NCI-H748 treated with DMSO at 0.1 percent for 48 hours (cell line): Measurements from ENCODE around the gene MRPS23.
"Not testable (repeated sequence)": the region's sequence is repeated elsewhere in the genome, so short reads cannot be mapped to it uniquely, and the experiment has no call there.

Experiments used
- DNase-seq: peaks from one replicate; lab custom pipeline; 2025; lab: John Stamatoyannopoulos, UW

Gene MRPS23

DNA sequence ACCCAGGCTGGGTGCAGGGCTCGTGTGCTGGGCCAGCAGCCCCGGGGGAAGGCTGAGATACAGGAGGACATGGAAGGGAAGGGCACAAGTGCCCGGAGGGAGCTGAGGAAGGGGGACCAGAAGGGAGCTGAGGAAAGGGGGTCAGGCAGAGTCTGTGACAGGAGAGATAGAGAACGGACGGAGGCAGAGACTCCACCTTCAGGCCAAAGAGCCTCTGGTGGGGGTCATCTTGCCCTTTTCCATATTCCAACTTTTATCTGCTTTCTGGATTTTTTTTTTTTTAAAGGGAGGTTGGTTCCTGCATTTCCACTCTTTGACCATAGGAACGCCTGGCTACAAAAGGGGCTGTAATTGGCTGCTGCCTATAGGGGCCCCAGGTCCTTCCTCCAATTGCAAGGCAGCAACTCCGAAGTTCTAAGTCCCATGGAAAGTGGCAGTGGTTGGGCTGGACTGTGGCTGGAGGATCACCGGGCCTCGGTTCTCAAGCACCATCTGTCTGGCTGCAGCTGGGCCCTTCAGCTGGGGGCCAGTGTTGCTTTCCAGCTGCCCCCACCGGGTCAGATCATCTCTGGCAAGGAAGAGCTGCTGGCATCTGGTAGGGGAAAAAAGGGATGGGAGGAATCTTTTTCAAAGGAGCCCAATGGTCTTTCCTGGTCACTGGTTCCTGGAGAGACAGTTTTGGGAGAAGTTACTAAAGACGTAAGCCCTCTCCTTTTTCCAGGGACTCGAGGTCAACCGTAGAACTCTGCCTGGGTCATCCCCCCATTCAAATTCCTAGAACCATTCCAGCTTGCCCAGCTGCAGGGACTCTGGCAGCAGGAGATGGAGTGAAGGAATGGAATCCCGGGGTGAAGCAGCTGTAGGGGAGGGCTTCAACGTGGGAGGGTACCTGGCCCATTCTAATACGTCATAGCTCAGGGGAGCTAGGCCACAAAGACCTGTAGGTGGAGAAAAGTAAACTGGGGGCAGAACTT lies 13.1 kb upstream of the MRPS23 start:
- DNase-seq = no peak

DNA sequence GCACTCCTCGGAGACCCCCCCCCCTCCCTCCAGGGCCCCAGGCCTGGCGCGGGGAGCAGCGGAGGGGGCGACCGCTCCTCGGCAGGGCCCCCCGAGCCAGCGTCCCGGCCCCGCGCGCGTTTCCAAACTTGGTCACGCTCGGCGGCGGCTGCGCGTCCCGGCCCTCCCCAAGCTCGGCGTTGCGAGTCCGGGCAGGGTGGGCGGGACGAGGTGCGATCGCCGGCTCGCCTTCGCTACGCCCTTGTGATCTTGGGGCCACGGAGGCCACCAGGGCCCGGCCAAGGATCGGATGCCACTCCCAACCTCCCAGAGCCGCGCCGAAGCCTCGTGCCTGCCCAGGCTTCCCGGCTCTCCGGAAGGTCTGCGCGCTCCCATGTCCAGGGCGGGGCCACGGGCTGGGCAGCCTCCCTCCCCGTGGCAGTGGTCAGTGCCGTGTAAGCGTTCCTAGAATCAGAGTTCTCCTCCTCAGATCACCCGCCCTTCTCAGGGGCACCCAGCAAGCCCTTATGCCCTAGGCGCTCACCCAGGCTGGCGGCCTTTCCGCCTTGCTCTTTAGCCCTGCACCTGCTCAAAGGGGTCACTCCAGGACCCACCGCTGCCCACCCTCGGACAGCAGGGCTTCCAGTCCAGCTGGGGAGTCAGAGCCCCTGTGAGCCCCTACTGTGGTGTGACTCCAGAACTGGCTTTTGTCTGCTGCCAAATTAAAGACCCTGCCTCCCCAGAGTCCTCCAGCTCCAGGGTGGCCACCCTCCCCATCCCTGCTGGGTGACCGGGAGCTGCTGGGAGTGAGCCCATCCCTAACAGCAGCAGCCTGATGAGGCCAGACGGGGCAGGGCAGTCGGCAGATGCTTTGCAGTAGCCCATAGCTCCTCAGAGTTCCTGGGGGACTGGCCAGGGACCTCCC lies 12.2 kb upstream of the MRPS23 start:
- no peak for DNase-seq

DNA sequence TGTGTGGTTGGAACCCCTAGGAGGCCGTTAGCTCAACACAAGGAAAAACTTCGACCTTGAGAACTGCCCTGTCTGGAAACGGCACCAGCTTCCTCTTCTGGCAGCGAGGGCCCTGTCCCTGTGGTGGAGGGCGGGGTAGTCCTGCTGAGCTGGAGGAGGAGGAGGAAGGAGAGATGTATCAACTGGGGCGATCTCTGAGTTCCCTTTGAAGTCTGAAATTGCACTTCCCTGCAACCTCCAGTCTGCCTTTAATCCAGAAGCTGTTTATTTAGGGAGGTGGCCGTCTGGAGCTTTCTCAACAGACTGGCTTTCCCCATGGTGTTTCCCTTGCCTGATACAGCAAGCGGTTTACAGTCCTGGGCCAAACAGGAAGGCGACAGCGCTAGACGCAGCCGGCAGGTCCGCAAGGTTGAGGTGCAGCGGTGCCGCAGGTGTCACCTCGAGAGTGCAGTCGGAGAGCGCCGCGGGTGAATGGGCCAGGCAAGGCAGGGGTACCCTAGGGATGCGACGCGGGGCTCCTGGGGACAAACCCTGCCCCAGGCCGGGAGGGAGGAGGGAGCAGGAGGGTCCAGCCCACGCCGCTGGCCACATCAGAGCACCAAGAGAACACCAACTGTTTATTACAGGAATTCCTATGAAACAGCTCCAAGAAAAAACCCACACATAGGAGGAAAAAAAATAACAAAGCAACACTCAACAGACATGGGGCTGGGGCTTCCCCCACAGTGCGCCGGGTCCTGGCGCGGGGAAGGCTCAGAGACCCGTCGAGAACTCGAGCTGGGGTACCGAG lies 11.4 kb upstream of the MRPS23 start:
- peak; percentile 14 for DNase-seq

DNA sequence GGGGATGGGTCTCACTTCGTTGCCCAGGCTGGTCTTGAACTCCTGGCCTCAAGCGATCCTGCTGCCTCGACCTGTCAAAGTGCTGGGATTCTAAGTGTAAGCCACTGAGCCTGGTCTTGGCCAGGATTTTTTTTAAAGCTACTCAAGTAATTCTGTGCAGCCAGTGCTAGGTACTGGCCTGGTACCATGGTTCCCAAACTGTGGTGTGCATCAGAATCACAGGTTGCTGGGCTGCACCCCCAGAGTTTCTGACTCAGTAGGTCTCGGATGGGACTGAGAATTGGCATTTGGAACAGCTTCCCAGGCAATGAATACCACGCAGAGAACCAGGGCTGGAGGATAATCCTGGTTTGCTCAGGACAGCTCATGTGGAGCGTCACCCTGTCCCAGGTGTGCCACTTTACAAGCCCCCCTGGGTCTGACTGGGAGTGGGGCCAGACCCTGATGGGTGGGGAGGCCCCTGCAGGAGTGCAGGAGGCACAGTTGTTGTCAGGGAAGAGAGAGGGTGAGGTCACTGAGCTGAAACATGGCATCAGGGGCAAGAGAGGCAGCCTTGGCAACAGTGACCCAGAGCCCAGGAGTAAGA lies 10.7 kb upstream of the MRPS23 start:
- no peak for DNase-seq

DNA sequence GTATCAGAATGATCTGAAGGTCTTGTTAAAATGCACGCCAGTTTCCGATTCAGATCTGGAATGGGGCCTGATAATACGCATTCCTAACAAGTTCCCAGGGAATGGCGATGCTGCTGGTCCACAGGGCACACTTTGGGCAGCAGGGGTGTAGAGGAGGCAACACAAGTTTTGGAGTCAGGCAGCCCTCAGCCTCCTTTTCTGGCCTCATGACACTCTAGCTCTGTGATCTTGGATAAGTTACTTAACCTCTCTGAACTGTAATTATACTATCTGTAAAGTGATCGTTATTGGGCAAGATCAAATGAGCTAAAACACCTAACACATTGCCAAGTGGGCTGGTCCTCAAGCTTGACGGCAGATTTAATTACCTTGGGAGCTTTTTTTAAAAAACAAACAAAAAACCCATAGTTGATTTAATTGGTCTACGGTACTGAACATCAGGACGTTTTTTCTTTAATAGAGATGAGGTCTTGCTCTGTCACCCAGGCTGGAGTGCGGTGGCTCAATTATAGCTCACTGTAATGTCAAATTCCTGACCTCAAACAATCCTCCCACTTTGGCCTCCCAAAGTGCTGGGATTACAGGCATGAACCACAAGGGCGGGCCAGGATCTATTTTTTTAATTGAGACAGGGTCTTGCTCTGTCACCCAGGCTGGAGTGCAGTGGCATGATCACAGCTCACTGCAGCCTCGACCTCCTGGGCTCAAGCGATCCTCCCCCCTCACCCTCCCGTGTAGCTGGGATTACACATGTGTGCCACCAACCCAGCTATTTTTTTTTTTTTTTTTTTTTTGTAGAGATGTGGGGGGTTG lies 10.0 kb upstream of the MRPS23 start:
- DNase-seq = no peak

DNA sequence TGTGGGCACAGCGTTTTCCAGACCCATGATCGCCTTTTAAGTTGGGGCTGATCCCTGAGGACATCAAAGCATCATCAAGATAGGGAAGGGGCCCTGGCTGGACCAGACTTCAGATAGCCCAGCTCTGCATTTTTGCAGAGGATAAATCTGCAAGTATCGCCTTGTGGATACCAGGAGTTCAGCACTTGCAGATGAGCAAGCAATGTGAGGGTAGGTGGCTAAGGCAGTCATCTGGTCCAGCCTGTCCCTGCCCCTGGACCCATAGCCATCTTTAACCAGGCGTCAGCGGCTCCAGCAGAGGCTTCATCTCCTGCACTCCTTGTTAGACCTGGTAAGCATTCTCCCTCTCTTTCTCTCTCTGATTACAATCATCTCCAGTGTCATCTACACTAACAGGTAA lies 9.0 kb upstream of the MRPS23 start:
- DNase-seq = no peak

DNA sequence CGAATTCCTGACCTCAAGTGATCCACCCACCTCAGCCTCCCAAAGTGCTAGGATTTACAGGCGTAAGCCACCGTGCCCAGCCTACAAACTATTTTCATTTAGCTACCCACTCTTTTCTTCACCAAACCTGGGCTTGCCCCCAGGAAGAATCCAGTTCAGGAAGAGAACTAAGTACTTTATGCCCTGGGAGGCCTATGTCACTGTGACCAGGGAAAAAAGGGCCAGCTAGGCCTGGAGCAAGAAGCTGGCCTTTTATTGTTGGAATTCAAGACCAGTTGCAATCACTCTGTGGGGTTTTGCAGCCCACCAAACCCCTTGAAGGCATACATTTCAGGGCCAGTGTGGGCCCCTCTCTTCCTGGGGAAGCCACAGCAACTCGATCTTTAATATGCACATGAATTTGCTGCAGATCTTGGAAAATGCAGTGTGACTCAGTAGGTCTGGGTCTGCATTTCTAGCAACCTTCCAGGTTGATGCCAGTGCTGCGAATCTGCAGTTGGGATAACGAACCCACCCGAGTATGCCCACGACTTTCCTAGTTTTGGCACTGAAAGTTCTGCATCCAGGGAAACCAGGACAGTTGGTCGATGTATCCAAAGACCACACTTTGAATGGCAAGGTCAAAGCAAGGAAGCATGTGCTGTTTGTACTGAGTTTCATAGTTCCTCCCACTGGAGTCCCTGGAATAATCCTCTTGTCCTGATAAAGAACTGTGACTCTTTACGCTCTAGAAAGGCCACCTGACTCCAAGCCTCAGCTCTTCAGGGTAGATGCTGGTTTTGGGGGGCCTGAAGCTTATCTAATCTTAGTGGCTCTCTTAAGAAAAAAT lies 7.2 kb upstream of the MRPS23 start:
- DNase-seq = no peak

DNA sequence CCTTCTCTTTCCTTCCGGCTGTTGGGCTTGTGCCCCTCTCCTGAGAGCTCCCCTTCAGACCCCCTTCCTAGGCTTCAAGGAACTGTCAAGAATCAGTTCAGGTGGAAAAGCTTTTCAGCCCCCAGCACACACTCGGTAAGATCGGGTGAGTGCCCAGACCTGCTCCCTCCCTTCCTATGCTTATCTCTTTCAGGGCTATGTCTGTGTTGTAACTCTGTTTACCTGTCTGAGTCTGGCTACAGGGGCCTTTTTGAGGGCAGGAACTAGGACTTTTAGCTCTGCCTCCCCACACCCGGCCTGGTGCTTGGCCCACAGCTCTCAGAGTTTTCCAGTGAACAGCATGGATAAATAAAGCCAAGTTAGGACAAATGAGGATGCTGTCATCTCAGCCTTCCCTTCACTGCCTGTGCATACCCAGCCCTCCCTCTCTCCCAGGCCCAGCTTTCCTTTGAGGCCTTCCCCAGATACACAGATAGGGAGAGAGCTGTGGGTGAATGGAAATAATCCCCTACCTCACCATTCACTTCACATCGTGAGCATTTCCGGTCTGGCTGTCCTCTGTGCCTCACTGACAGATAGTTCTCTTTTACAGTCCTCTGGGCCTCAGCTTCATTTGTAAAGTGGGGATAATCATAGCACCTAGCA lies 5.7 kb upstream of the MRPS23 start:
- DNase-seq = no peak

DNA sequence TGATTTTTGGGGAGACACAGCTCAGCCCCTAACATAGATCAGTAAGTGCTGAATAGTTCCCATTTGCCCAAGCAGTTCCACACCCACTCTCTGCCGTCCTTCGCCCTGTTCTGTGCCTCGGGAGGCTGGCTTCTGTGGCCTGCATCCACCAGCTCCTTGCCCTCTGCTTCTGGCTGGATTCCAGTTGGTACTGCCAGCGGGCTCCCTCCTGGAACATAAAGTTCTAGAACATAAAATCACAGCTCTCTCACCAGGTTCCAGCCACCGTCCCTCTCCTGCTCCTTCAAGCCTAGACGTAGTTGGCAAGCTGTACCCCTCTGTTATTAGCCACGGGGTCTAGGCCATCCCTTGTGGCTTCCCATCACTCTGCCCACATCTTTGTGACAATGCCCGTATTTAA lies 3.9 kb upstream of the MRPS23 start:
- DNase-seq = no peak

DNA sequence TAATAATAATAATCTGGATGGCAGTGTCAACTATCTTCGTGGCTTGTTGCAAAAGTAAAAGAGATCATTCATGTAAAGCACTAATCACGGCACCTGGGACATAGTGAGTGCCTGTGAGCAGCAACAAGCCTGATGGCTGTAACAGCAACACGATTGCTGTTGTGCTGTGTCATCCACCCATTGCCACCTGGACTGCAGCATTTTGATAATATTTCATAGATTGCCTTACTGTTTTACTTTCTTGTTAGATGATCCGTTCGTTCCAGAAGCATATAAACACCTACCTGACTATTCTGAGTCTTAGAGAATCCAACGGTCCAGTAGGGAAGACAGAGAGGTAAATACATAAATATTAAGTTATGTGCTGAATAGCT lies 3.1 kb upstream of the MRPS23 start:
- DNase-seq = no peak

DNA sequence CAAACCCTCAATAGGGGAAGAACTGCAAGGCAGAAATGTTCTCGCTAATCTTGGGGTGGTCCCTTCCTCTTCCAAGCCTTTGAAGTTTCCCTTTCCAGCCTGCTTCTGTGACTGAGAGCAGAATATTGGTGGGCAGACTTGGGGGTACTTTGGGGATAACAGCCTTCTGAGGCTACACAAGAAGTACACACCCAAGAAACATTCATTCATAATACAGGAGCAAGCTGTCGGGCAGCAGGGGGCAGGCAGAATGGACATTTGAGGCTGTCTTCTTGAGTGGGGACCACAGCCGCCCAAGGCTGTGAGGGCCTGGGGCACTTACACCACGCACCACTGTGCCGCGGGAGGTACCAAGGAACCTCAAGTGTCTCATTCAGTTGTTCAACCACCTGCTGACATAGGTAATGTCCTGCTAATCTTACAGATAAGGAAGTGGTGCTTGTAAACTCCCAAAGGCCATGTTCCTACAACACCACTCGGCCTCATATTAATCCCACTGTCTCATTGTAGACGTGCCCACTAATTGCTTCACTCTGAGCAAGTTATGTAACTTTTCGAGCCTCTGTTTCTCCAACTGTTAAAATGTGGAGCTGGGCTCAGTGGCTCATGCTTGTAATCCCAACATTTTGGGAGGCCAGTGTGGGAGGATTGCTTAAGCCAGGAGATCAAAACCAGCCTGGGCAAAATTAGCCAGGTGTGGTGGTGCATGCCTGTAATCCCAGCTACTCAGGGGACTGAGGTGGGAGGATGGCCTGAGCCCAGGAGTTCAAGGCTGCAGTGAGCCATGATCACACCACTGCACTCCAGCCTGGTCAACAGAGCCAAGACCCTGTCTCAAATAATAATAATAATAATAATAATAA lies 2.5 kb upstream of the MRPS23 start:
- no peak for DNase-seq

DNA sequence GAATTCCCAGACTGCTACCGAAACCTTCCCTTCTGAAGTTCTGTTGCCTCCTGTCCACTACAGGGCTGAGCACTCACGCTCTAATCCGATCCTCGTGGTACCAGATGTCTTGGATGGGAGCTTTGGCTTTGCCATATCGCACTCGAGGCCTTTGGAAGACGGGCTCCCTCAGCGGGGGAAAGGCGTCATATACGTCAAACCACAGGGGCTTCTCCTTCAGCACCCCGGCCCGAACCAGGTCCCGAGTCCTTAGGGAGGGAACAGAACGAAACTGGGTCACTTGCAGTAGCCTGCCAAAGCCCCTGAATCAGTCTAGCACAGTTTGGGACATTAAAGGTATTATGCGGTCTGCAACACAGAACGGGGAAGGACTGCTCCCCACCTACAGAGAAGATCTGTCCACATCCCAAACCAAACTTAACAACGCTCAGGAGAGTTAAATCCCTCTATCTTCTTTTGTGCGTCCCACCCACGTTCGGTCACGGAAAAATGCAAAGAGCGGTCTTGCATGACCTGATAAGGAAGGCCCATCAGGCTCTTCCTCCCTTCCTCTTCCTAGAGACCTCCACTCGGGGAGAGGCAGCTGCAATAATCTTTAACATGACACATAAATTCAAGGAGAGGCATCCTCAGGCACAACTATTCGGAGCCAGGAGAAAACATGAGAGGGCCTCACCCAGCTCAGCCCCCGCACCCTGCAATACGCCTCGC lies 526 bp downstream of the MRPS23 start:
- no peak for DNase-seq

DNA sequence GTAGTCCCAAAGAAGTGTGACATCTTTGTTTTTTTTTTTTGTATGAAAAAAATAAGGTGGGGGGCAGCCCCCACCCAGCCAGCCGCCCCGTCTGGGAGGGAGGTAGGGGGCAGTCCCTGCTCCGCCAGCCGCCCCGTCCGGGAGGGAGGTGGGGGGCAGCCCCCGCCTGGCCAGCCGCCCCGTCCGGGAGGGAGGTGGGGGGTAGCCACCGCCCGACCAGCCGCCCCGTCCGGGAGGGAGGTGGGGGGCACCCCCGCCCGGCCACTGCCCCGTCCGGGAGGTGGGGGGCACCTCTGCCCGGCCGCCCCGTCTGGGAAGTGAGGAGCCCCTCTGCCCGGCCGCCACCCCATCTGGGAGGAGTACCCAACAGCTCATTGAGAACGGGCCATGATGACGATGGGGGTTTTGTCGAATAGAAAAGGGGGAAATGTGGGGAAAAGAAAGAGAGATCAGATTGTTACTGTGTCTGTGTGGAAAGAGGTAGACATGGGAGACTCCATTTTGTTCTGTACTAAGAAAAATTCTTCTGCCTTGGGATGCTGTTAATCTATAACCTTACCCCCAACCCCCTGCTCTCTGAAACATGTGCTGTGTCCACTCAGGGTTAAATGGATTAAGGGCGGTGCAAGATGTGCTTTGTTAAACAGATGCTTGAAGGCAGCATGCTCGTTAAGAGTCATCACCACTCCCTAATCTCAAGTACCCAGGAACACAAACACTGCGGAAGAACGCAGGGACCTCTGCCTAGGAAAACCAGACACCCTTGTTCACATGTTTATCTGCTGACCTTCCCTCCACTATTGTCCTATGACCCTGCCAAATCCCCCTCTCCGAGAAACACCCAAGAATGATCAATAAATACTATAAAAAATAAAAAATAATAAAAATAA lies 3.5 kb downstream of the MRPS23 start:
- not testable (repeated sequence) for DNase-seq

DNA sequence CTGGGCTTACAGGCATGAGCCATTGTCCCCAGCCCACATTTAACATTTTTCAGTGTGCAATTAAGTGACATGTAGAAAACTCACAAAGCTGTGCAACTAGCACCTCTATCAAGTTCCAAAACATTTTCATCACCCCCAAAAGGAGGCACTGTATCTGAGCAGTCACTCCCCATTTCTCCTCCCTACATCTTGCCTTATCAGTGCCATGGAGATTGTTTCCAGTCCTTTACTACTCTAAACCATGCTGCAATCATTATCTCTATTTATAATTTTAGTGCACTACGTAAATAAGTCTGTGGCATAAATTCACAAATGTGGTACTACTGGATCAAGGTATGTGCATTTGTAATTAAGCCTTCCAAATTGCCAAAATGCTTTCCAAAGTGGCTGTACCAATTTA lies 7.6 kb downstream of the MRPS23 start:
- no peak for DNase-seq

DNA sequence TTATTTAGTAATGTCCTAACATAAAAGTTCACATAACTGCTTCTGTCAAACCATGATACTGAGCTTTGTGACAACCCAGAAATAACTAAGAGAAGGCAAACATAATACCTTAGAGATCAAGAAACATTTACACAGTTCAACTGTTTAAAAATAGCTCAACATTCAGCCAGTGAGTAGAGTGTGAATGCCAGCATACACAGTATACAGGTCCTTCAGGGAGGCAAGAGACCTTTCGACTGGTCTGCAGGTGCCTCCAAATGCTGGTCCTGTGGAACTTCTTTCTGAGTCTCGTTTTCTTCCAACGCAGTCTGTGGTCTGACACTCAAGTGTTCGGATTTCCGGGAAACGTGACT lies 10.3 kb downstream of the MRPS23 start:
- no peak for DNase-seq

DNA sequence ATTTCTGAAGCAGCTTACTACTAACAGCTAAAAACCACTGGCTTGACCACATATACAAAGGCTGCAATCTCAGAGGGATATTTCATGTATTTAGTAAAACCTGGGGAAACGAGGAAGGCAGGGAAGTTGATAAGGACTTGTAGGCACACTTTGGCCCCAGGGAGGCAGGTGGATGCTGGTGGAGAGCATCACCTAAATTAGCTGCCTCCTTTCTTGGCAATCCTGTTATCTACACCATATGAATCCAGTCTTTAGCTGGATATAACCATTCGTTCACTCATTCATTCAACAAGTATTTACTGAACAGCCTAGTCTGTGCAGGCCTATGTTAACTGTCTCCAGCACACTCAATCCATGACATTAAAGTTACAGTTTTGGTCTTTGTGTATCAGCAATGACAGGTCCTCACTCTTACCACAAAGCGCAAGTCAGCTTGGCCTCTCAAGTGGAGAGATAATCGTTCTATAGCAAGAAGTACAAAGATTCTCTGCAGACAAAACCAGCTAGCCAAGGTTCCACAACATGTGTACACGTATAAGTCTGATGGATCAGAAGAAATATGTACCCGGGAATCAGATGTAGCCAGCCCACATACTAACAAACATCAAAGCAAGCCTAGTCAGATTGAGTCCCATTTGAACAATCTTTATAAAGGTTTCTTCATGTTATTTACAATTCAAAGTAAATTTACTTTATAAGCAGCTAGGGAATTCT lies 10.8 kb downstream of the MRPS23 start:
- DNase-seq = no peak
